Measurements from ENCODE around the gene TGM5. TPM values are rescaled to one million over a fixed set of nuclear protein-coding genes. Genes with fewer than 3 reads are reported as not detected.

TGM5 gene
- polyA plus RNA-seq, 1 experiment, result not detected

- POLR2A ChIA-PET, result no interaction called here
- CTCF ChIA-PET, result interaction anchor here (1.2 to 7.1 kb wide), 4 partner anchors 8 to 91 kb away, joined by 4 to 61 read pairs (median 14); no protein-coding TSS in a partner anchor
- Histone ChIP-seq H3K36me3 (ENCODE audit: control insufficient read depth, insufficient read depth, low read length) (peaks cover 6% of the 10 kb centered on the region), H3K4me3 (ENCODE audit: low read depth, low read length) (no peak overlapping the region), H3K27me3 (ENCODE audit: control insufficient read depth, insufficient read depth, low read length) (no peaks in the 10 kb centered on the region)
- DNase-seq (ENCODE audit: low read depth), result no peak
- TF ChIP-seq CTCF (IDR thresholded peaks at IDR 0.05; ENCODE audit: insufficient read depth, low read depth, low read length), result no peak
These were observed 71.9 kb downstream of the TGM5 start for GRCh38 chr15:43194795-43195194.

DNA sequence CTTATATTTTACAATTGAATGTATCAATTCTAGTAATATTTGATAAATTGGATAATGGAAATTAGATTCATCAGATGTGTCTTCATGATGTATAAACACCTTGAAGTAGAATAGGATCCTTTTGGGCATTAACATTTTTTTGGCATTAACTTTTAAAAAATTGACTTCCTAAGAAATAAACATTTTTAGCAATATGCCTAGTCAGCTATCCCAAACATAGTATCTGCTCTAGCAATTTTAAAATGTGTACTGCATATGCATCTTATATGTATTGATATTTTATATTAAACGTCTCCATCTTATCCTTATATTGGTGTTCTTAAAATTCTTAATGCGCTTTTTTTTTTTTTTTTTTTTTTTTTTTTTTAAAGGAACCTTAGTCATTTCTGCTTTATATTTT lies 73.0 kb downstream of the TGM5 start:
- H3K36me3 ChIP-seq (ENCODE audit: control insufficient read depth, insufficient read depth, low read length), result peaks cover 6% of the 10 kb centered on the region
- ChIA-PET CTCF (interaction anchor here (1.2 to 7.1 kb wide), 5 partner anchors 7 to 92 kb away, joined by 4 to 61 read pairs (median 10); no protein-coding TSS in a partner anchor), POLR2A (no interaction called here)
- DNase-seq (ENCODE audit: low read depth), result no peak
- H3K27me3 ChIP-seq (ENCODE audit: control insufficient read depth, insufficient read depth, low read length), result no peaks in the 10 kb centered on the region
- H3K4me3 ChIP-seq (ENCODE audit: low read depth, low read length), result no peak overlapping the region
- TF ChIP-seq CTCF (IDR thresholded peaks at IDR 0.05; ENCODE audit: insufficient read depth, low read depth, low read length), result no peak

DNA sequence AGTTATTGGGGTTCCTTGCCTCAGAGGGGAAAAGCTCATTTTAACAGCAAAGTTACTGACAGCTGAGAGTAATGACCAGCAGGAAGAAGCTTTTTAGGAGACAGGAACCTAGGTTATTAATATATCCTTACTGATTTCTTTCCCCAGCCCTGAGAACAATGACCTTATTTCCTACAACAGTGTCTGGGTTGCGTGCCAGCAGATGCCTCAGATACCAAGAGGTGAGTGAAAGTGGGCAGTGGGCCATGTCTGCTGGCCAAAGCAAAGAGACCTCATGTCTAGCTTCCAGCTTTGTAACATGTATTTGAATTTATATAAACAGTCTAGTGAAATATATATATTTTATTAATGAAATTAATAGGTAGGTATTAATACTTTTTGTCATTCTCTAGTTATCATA lies 76.5 kb downstream of the TGM5 start:
- CTCF ChIA-PET, result interaction anchor here (0.9 to 7.1 kb wide), 2 partner anchors 13 to 95 kb away, joined by 3 to 61 read pairs; no protein-coding TSS in a partner anchor
- peaks cover 5% of the 10 kb centered on the region for H3K36me3 ChIP-seq (ENCODE audit: control insufficient read depth, insufficient read depth, low read length)

GRCh38 chr15:43189296-43189695 lies 77.4 kb downstream of the TGM5 start:
- TF ChIP-seq CTCF (IDR thresholded peaks at IDR 0.05; ENCODE audit: insufficient read depth, low read depth, low read length), result no peak
- ChIA-PET POLR2A (no interaction called here), CTCF (interaction anchor here (1.0 to 7.1 kb wide), 3 partner anchors 14 to 96 kb away, joined by 4 to 61 read pairs (median 11); no protein-coding TSS in a partner anchor)

More for the DNA sequence above, 76.5 kb downstream of the TGM5 start:
- Histone ChIP-seq H3K4me3 (ENCODE audit: low read depth, low read length) (no peak overlapping the region), H3K27me3 (ENCODE audit: control insufficient read depth, insufficient read depth, low read length) (no peaks in the 10 kb centered on the region)
- POLR2A ChIA-PET, result no interaction called here
- DNase-seq (ENCODE audit: low read depth), result no peak
- no peak for TF ChIP-seq CTCF (IDR thresholded peaks at IDR 0.05; ENCODE audit: insufficient read depth, low read depth, low read length)

GRCh38 chr15:43187544-43188155 lies 79.1 kb downstream of the TGM5 start:
- peak; percentile 67 for TF ChIP-seq CTCF (IDR thresholded peaks at IDR 0.05; ENCODE audit: insufficient read depth, low read depth, low read length)
- CTCF ChIA-PET, result interaction anchor here (1.3 to 4.7 kb wide), 4 partner anchors 8 to 98 kb away, joined by 5 to 30 read pairs (median 16); no protein-coding TSS in a partner anchor
- peaks cover 5% of the 10 kb centered on the region for H3K36me3 ChIP-seq (ENCODE audit: control insufficient read depth, insufficient read depth, low read length)
- H3K4me3 ChIP-seq (ENCODE audit: low read depth, low read length), result no peak overlapping the region
- DNase-seq (ENCODE audit: low read depth), result no peak
- POLR2A ChIA-PET, result no interaction called here
- no peaks in the 10 kb centered on the region for H3K27me3 ChIP-seq (ENCODE audit: control insufficient read depth, insufficient read depth, low read length)

More at GRCh38 chr15:43189296-43189695, 77.4 kb downstream of the TGM5 start:
- Histone ChIP-seq H3K36me3 (ENCODE audit: control insufficient read depth, insufficient read depth, low read length) (peaks cover 5% of the 10 kb centered on the region), H3K27me3 (ENCODE audit: control insufficient read depth, insufficient read depth, low read length) (no peaks in the 10 kb centered on the region), H3K4me3 (ENCODE audit: low read depth, low read length) (no peak overlapping the region)
- no peak for DNase-seq (ENCODE audit: low read depth)
